CD4-positive, alpha-beta T cell treated with Interleukin-6 for 4 hours (primary cell): Measurements from ENCODE around the gene RAB40AL.

Experiments
- DNase-seq: peaks from one replicate; pipeline ENCODE4 v3.0.0-alpha.2; 2020; ENCODE audit warnings: mixed read lengths

RAB40AL gene

GRCh38 chrX:102983205-102983604 is 46.1 kb downstream of the RAB40AL start:
- no peak for DNase-seq

- no peak for DNase-seq
These were observed 48.1 kb downstream of the RAB40AL start for GRCh38 chrX:102985192-102985591.
